Skin of body (tissue), 2 donors: ENCODE measurements around the gene GTF2E1. TPM values are rescaled to one million over a fixed set of nuclear protein-coding genes. Genes with fewer than 3 reads are reported as not detected.
"Not testable (repeated sequence)": the region's sequence is repeated elsewhere in the genome, so short reads cannot be mapped to it uniquely, and the experiment has no call there.

Experiments
- DNase-seq: peaks from one replicate; lab custom pipeline; 2025; lab: John Stamatoyannopoulos, UW
- total RNA-seq: library from RNA; depleted of rRNA; stranded (reverse); fragments of >200 nt; gene quantifications from one replicate; pipeline ENCODE4 v1.2.3, GENCODE V29; 2014

Gene GTF2E1
- total RNA-seq, 1 donor from 2014 or later = 12.7 TPM

GRCh38 chr3:120753810-120754209 is 11.3 kb downstream of the GTF2E1 start:
- DNase-seq = no peak

- no peak for DNase-seq
Observed at GRCh38 chr3:120756061-120756460, 13.5 kb downstream of the GTF2E1 start.

- DNase-seq = not testable (repeated sequence)
Observed at GRCh38 chr3:120758551-120758950, 16.0 kb downstream of the GTF2E1 start.

GRCh38 chr3:120762615-120763014 is 20.1 kb downstream of the GTF2E1 start:
- no peak for DNase-seq

- no peak for DNase-seq
Observed at GRCh38 chr3:120763601-120764000, 21.1 kb downstream of the GTF2E1 start.

DNA sequence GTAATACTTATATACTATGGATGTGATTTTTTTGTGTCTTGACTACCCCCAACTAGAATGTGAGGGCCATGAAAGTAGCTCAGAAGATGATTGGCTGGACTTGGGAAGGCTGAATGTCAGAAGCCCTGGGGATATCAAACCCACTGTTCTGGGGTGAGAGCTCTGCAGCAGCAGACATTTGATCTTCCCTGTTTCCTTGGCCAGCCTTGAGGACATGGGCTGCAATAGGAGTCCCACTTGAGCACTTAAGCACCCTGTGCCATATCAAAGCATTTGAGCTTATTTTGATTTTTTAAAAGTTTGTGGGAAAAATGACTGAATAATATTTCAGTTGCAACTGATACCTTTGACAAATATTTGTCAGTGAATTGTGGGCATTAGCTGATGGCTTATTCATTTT is 21.7 kb downstream of the GTF2E1 start:
- DNase-seq = no peak

DNA sequence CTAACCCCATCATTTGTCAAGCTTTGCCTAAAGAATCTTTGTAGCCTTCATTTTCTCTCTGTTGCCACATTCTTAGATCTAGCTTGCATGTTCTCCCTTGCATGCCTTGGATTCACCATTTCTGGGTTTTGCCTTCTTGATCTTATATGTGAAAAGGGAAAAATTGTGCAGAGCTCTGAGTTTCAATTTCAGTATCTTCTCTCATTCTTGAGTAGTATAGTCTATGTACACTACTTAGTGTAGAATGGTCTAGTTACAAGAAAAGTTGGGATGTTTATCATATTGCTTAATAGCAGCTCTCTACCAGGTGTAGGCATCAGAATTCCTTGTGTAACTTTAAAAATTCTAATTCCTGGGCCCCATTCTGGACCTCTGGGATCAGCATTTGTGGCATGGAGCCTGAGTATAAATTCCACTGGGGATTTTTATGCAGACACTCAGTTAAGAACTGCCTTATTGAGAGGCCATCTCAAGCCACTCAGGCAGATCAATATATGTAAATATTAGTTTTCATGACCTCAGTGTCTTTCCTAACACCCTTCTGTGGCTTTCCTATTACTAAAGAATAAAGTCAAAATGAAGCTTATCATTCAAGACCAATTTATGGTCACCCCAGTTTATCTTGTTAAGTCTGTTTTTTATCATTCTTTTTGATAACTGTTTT is 23.4 kb downstream of the GTF2E1 start:
- no peak for DNase-seq

DNA sequence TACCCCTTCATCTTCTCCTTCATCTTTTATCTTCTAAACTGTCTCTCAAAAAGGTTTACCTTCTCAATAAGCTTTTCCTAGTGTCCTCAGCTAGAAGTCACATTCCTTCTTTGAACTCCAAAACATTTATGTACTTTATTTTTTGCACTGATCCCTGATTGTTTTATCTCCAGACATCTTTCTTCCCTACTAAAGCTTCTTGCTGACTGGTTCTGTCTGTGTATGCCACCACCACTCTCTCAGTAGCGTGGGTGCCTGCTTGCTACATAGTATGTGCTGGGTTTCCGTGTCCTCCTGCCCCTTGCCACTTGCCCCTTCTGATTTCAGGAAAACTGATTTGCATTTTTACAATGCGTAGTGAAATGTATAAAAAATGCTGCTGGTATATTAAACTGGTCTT is 24.0 kb downstream of the GTF2E1 start:
- no peak for DNase-seq

GRCh38 chr3:120767106-120767505 is 24.6 kb downstream of the GTF2E1 start:
- DNase-seq = no peak

DNA sequence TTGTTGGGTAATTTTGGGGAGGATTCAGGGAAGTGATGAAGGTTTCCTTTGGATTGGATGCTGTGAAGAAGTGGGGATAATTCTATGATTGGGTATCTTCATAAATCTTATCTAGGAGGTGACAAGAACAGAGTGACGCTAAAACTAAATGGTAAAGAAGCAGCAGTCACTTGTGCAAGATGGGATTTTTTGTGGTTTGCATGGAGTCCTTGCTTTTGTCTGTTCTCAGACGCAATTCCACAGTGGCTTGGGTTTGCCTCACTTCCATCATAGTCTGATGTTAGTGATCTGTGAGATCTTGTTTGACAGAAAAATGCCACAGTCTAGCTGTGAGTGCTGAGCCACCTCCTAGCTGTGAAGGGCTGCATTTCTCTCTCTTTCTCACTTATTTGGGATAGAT is 26.9 kb downstream of the GTF2E1 start:
- no peak for DNase-seq

DNA sequence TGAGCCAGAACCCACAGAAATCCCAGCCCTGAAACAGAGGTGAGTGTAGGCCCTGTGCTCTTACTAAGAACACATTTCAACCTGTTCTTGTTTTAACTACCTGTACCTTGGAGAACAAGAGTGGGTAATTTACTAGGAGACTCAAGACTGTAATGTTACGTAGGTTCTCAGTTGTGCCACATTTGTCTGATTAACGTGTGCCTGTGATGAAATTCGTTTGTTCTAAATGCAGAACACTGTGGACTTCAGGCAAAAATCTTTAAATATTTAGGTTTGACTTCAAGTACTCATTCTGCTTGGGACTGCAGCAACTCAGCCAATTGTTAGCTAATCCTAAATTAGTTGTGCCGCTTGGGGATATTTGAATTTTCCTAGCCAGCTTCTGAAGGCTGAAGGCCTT is 28.3 kb downstream of the GTF2E1 start:
- no peak for DNase-seq

DNA sequence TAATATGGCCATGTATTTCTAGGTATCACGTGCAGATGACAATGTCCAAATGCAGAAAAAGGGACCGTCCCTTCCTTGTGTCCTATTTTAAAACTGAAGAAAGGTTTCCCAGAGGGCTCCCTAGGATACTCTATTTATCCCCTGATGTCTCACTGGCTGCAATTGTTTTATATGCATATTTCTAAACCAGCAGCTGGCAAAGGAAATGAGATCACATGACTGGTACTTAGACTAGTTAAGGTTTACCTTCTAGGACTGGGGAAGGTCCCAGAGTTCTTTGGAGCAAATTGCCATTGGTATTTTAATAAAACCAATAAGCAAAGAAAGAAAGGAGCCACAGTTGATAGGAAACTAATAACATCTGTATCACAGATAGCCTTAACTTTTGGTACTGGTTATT is 29.5 kb downstream of the GTF2E1 start:
- DNase-seq = no peak

DNA sequence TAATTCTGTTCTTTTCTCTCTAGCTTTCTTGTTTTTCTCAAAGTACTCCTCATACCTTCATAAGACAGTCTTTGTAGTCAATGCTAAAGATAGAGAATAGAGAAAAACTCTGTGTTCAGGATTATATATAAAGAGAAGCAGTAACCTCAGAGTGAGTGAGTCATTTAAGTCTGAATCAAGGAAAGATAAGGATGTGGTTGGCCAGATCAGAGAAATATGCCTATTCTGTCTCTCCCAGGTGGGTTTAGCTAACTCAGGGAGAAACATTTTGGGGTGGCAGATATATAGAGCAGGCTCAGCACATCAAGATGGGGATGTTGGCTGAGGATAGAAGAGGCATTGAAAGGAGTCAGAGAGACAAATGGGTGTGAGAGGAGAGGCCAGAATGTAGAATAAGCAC is 31.4 kb downstream of the GTF2E1 start:
- no peak for DNase-seq

GRCh38 chr3:120775411-120775810 is 32.9 kb downstream of the GTF2E1 start:
- no peak for DNase-seq

DNA sequence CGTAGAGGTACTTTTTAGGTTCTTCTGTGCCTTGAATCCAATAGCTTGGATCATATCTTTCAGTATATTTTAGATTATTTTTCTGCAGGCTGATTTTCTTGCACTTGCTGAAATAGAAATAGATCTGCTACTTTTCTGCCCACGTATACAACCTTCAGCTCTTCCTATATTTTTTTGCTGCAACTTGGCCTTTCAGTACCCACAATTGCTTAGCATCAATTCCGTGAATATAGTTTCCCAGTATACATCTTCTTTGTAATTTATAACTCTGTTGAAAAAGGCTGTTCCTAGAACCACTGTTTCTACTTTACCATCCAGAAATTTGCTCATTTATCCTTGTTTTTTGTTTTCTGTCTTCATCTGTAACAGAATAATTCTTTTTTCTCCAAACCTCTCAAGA is 36.2 kb downstream of the GTF2E1 start:
- DNase-seq = no peak

DNA sequence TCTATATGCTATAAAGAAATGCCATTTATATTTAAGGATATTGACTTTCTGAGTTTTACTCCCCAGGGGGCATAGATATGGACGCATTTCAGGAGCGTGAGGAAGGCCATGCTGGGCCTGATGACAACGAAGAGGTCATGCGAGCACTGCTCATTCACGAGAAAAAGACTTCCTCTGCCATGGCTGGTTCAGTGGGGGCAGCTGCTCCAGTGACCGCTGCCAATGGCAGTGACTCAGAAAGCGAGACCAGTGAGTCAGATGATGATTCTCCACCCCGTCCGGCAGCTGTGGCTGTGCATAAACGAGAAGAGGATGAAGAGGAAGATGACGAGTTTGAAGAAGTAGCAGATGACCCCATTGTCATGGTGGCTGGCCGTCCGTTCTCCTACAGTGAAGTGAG is 38.4 kb downstream of the GTF2E1 start:
- DNase-seq = no peak

DNA sequence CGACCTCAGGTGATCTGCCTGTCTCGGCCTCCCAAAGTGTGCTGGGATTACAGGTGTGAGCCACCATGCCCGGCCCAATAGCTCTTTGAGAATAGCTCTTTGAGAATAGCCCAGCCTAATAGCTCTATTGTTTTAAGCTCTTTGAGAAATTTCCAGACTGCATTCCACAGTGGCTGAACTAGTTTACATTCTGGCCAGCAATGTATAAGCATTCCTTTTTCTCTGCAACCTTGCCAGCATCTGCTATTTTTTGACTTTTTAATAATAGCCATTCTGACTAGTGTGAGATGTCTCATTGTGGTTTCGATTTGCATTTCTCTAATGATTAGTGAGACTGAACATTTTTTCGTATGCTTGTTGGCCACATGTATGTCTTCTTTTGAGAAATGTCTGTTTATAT is 43.3 kb downstream of the GTF2E1 start:
- DNase-seq = not testable (repeated sequence)

GRCh38 chr3:120791010-120791409 is 48.5 kb downstream of the GTF2E1 start:
- DNase-seq = no peak

- DNase-seq = no peak
Observed at GRCh38 chr3:120791913-120792312, 49.4 kb downstream of the GTF2E1 start.

- DNase-seq = no peak
Observed at GRCh38 chr3:120793601-120794000, 51.1 kb downstream of the GTF2E1 start.

DNA sequence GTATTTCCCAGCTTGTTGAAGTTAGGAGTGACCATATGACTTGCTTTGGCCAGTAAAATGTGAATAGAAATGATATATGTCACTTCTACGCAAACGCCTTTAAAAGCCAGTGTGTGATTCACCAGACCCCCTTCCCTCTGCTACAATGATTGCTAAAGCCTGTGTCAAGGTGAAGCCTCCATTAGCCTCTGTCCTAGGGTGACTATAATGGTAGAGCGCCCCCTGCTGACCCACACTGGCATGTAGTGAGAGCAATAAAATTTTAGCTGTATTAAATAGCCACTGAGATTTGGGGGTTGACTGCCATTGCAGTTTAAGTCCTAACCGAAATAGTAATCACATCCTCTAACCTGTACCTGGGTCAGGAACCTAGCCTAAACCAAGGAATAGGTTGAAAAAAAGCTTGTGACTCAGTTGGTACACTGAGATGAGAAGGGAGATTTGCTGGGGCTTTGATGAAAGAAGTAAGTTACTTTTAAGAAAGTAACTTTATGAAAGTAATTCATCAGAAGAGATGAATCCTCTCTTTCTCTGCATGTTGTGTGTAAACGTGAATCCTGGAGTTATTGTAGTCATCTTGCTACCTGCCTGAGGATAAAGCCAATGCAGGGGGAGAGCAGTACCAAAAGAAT is 52.6 kb downstream of the GTF2E1 start:
- no peak for DNase-seq

GRCh38 chr3:120795959-120796358 is 53.4 kb downstream of the GTF2E1 start:
- DNase-seq = no peak

DNA sequence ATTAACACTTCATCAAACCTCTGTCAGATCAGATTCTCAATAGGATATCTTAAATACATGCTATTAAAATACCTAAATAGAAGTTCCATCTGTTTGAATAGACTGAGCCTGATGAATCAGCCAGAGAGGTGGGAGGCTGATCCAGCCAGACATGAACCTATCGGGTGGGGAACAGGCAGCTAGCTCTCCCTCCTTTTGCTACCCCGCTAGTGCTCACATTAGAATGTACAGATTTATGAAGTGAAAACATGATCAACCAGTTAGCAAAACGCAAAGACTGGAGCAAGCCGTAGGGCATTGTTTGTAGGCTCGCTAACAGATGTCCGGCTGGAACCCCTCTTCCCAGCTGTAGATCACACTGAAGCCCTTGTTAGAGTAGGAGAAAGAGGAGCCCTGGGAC is 54.4 kb downstream of the GTF2E1 start:
- no peak for DNase-seq

GRCh38 chr3:120797857-120798256 is 55.3 kb downstream of the GTF2E1 start:
- DNase-seq = no peak
